BE2C (cell line): ENCODE data around the gene EPB41L5.
"Not testable (repeated sequence)": the region's sequence is repeated elsewhere in the genome, so short reads cannot be mapped to it uniquely, and the experiment has no call there.

Experiments
- DNase-seq: peaks from one replicate; pipeline ENCODE4 v3.0.0-alpha.2; 2020
- H3K27me3 ChIP-seq: fragments of 250-450 bp; sonication (Bioruptor Pico); 2 replicates; pipeline ENCODE4 v1.5.1; 2020; ENCODE audit warnings: mild to moderate bottlenecking
- H3K36me3 ChIP-seq: fragments of 250-450 bp; sonication (Bioruptor Pico); 2 replicates; pipeline ENCODE4 v1.5.1; 2020; ENCODE audit warnings: mild to moderate bottlenecking
- H3K4me1 ChIP-seq: fragments of 250-450 bp; sonication (Bioruptor Pico); 2 replicates; pipeline ENCODE4 v1.5.1; 2020
- H3K4me3 ChIP-seq: 2 replicates; pipeline ENCODE4 v1.5.1; 2011; ENCODE audit warnings: low read depth, low read length
- H3K9me3 ChIP-seq: fragments of 250-450 bp; sonication (Bioruptor Pico); 2 replicates; pipeline ENCODE4 v1.5.1; 2020
- CTCF ChIP-seq: IDR thresholded peaks from 2 replicates; pipeline ENCODE4 v1.5.1; 2012; ENCODE audit warnings: mild to moderate bottlenecking, low read depth, low read length

Gene EPB41L5

GRCh38 chr2:120037995-120038541 is 25.2 kb downstream of the EPB41L5 start:
- no peak for TF ChIP-seq CTCF
- Histone ChIP-seq H3K4me3 (no peak overlapping the region), H3K27me3 (no peaks in the 10 kb centered on the region), H3K4me1 (no peaks in the 10 kb centered on the region), H3K36me3 (no peaks in the 10 kb centered on the region), H3K9me3 (no peaks in the 10 kb centered on the region)
- no peak for DNase-seq

DNA sequence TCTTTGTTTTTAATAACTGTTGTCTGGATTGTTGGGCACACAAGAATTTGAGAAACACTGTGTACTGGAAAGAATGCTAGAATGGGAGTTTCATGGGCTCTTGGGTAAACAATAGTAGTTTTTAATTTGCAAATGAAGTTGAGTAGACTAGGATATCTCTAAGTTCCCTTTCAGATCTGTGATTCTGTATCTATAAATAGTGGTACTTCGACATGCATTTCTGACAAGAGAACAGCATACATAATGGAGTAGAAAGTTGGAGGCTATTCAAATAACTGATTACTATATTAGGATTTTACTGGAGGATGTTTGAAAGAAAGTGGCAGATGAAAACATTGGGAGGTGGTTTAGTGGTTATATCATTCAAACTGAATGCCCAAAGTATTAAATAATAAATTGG is 29.5 kb downstream of the EPB41L5 start:
- peaks cover 2% of the 10 kb centered on the region; the same call in 1 of the 2 replicates for H3K36me3 ChIP-seq
- no peaks in the 10 kb centered on the region for H3K27me3 ChIP-seq
- H3K9me3 ChIP-seq = no peaks in the 10 kb centered on the region
- H3K4me3 ChIP-seq = no peak overlapping the region
- no peak for DNase-seq
- TF ChIP-seq CTCF = no peak
- H3K4me1 ChIP-seq = no peaks in the 10 kb centered on the region

- Histone ChIP-seq H3K4me1 (no peaks in the 10 kb centered on the region), H3K36me3 (peaks cover 2% of the 10 kb centered on the region; the same call in 1 of the 2 replicates), H3K27me3 (no peaks in the 10 kb centered on the region), H3K9me3 (no peaks in the 10 kb centered on the region), H3K4me3 (no peak overlapping the region)
- no peak for DNase-seq
- no peak for TF ChIP-seq CTCF
Observed at GRCh38 chr2:120044336-120044735, 31.5 kb downstream of the EPB41L5 start.

DNA sequence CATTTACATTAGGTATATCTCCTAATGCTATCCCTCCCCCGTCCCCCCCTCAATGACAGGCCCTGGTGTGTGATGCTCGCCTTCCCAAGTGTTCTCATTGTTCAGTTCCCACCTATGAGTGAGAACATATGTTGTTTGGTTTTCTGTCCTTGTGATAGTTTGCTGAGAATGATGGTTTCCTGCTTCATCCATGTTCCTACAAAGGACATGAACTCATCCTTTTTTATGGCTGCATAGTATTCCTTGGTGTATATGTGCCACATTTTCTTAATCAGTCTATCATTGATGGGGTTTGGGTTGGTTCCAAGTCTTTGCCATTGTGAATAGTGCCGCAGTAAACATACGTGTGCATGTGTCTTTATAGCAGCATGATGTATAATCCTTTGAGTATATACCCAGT is 32.9 kb downstream of the EPB41L5 start:
- not testable (repeated sequence) for H3K27me3 ChIP-seq, H3K36me3 ChIP-seq, H3K4me1 ChIP-seq, H3K4me3 ChIP-seq, H3K9me3 ChIP-seq, DNase-seq

DNA sequence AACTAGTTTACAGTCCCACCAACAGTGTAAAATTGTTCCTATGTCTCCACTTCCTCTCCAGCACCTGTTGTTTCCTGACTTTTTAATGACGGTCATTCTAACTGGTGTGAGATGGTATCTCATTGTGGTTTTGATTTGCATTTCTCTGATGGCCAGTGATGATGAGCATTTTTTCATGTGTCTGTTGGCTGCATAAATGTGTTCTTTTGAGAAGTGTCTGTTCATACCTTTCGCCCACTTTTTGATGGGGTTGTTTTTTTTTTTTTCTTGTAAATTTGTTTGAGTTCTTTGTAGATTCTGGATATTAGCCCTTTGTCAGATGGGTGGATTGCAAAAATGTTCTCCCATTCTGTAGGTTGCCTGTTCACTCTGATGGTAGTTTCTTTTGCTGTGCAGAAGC is 33.4 kb downstream of the EPB41L5 start:
- H3K4me1 ChIP-seq, H3K27me3 ChIP-seq, H3K9me3 ChIP-seq, H3K4me3 ChIP-seq, DNase-seq, H3K36me3 ChIP-seq: not testable (repeated sequence)

DNA sequence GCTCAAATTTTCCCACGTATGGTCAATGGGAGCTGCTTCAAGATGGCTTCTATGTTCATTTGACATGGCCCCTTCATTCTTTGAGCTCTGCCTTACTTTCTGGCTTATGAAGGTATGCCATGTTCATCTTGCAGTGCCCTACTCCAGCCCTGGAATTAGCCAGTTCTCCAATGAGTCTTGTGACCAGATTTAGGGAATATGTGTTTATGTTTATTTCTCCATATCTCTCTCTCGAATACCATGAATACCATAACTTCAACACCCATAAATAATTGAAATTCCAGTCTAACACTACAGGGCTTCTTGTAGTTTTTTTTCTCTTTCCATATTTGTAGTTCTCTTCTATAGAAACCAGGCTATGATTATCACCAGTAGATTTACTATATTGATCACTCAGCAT is 39.7 kb downstream of the EPB41L5 start:
- Histone ChIP-seq H3K4me3 (no peak overlapping the region), H3K4me1 (no peaks in the 10 kb centered on the region), H3K27me3 (no peaks in the 10 kb centered on the region), H3K9me3 (no peaks in the 10 kb centered on the region), H3K36me3 (no peaks in the 10 kb centered on the region)
- DNase-seq = no peak
- TF ChIP-seq CTCF = no peak

GRCh38 chr2:120053891-120054290 is 41.0 kb downstream of the EPB41L5 start:
- Histone ChIP-seq H3K4me3 (no peak overlapping the region), H3K9me3 (no peaks in the 10 kb centered on the region)
- no peak for DNase-seq

More at GRCh38 chr2:120053891-120054290, 41.0 kb downstream of the EPB41L5 start:
- no peaks in the 10 kb centered on the region for H3K36me3 ChIP-seq
- H3K4me1 ChIP-seq = no peaks in the 10 kb centered on the region
- no peak for TF ChIP-seq CTCF
- no peaks in the 10 kb centered on the region for H3K27me3 ChIP-seq
